Right cardiac atrium (tissue), 5 donors: ENCODE measurements around the gene PPP2R3B. TPM values are rescaled to one million over a fixed set of nuclear protein-coding genes. Genes with fewer than 3 reads are reported as not detected.
"Not testable (repeated sequence)": the region's sequence is repeated elsewhere in the genome, so short reads cannot be mapped to it uniquely, and the experiment has no call there.

ENCODE experiments used
- ATAC-seq, 2 donors: fragments of 200-7000 bp; cut with Tn5 transposase; one replicate each; pipeline versions ENCODE4 v1.8.0 to v1.9.1; 2020; ENCODE audit warnings: moderate library complexity in 2 of 2, mild to moderate bottlenecking in 1 of 2
- DNase-seq, 3 donors: peaks; one replicate each; pipeline ENCODE4 v3.0.0-alpha.2; 2020
- H3K27ac ChIP-seq: one replicate; pipeline ENCODE4 v1.5.1; 2013; ENCODE audit warnings: mild to moderate bottlenecking, low read length, control low read depth, moderate library complexity
- H3K27me3 ChIP-seq: one replicate; pipeline ENCODE4 v1.6.1; 2013; ENCODE audit not compliant: control insufficient read depth, insufficient read depth
- H3K4me1 ChIP-seq: one replicate; pipeline ENCODE4 v1.6.1; 2013; ENCODE audit warnings: low read length; ENCODE audit not compliant: control insufficient read depth, insufficient read depth
- H3K4me3 ChIP-seq: one replicate; pipeline ENCODE4 v1.5.1; 2013; ENCODE audit warnings: low read length, control low read depth
- H3K9me3 ChIP-seq: one replicate; pipeline ENCODE4 v1.6.1; 2013; ENCODE audit warnings: low read length; ENCODE audit not compliant: control insufficient read depth
- WGBS: extraction: QIAGEN DNeasy Blood & Tissue Kit; methylation state at CpG from one replicate; pipeline ENCODE4 v1.1.7; 2013; 5-methylcytosine and 5-hydroxymethylcytosine counted together
- intact Hi-C, 4 donors: fragments of 100-400 bp; cut with DNase I; formaldehyde crosslinking; loops; one replicate each; pipeline versions ENCODE4 v1.11.0 to v1.14.0; 2022 to 2023
- polyA plus RNA-seq: library from polyadenylated mRNA; stranded (reverse); fragments of 200-250 nt; gene quantifications from one replicate; pipeline ENCODE4 v1.2.3, GENCODE V29; 2013
- total RNA-seq, 4 donors: library from RNA; stranded (reverse); fragmentation: NEBNext Ultra II Directional; extraction: Animal tissue kit (Norgen Biotek cat#: 25700); gene quantifications; one replicate each; pipeline ENCODE4 v1.2.1, GENCODE V29; 2021
- donor health status: healthy with polysubstance abuse.
- donor health status: DM: no; HTN: yes; CAD: no.
- donor health status: DM: no; HTN: no; CAD: no.
- donor health status: DM: no; HTN: yes; CAD: no; lungs with severe emphysema.
- donor health status: DM: yes; HTN: yes; CAD: no.

The PPP2R3B gene
- total and polyA plus RNA-seq, 5 donors, result 101 to 163 (median 141) TPM

DNA sequence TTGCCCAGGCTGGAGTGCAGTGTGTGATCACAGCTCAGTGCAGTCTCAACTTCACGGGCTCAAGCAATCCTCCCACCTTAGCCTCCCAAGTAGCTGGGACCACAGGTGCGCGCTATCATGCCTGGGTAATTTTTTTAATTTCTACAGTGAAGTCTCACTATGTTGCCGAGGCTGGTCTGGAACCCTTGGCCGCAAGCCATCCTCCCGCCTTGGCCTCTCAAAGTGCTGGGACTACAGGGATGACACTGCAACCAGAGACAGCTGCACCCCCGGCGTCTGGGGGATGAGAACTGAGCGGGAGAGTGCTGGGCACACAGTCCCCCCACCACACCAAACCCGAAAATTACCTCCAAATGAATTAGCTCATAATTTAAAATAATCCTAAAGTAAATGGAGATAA lies 35.0 kb downstream of the PPP2R3B start:
- Histone ChIP-seq H3K4me3 (no peak overlapping the region), H3K9me3 (no peaks in the 10 kb centered on the region), H3K27ac (no peak overlapping the region), H3K27me3 (no peaks in the 10 kb centered on the region), H3K4me1 (no peaks in the 10 kb centered on the region)
- intact Hi-C loops, result no loop called here
- no peak for ATAC-seq
- WGBS, result 90% methylated on average over 10 of the region's 10 CpGs
- DNase-seq, result peak in 2 of 3 donors; percentile 9 to 24

DNA sequence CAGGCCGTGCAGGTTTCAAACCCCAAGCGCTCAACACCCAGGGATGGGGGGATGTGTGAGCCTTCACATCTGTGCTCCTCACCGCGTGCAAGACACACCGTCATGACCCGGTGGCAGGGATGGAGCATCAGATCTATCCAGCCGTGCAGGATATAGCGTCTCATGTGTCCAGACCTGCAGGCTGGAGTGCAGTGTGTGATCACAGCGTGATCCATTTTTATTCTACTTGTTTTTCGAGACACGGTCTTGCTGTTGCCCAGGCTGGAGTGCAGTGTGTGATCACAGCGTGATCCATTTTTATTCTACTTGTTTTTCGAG lies 35.4 kb downstream of the PPP2R3B start:
- H3K27me3 ChIP-seq, DNase-seq, intact Hi-C loops, H3K4me1 ChIP-seq, H3K4me3 ChIP-seq, ATAC-seq, H3K27ac ChIP-seq, H3K9me3 ChIP-seq: not testable (repeated sequence)
- WGBS, result 89% methylated on average over 11 of the region's 13 CpGs

DNA sequence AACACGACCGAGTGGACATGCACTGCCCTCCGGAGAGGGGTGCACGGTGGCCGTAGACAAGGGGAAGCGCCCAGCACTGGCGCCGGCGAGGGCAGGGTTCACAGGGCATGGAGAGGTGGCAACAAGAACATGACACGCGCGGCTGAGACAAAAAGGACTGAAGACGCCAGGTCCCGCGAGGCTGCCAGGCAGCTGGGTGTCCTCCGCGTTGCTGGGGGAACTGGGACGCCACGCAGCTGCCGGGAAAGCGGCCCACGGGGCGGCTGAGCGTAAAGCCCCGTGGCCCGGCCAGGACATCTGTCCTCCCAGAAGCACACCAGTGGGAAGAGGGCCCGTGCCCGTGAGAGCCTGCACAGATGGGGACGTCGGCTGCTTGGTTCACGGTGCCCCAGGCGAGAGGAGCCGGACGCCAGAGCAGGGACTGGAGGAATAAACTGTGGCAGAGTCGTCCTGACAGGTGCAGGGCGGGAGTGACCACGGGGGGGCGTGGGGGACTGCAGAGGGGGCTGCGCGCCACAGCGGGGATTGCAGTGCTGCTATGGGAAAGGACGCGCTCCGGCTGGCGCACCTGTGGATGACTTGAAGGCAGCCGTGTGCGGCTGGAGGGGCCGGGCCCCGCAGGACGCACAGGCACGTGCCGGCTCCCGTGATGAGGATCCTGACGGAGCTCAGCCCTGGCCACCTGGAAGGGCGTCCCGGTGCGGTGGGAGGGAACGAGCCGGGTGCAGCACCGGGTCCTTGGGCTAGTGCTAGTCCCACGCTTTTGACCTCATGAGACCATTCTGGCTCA lies 36.0 kb downstream of the PPP2R3B start:
- Histone ChIP-seq H3K4me3 (no peak overlapping the region), H3K27me3 (no peaks in the 10 kb centered on the region), H3K27ac (no peak overlapping the region), H3K9me3 (no peaks in the 10 kb centered on the region), H3K4me1 (no peaks in the 10 kb centered on the region)
- peak; percentile 29 to 43 for ATAC-seq
- WGBS, result 90% methylated on average over 61 of the region's 61 CpGs
- intact Hi-C loops, result no loop called here
- DNase-seq, result peak; percentile 26 to 81 (median 63)

DNA sequence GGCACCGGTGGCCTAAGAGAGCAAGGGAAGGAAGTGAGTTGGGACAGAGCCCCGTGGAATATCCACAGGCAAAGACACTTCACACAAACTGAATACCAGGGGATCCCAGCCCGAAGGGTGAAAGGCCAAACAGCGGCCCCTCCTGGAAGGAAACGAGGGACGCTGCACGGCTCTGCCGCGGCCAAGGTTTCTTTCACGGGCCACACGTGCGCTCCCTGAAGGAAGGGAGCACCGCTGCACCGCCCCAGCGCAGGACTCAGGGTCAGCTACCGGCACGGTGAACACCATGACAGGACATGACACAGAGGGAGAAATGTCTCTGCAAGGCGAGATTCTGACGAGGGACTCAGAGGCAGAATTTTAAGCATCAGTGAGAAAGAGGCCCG lies 36.6 kb downstream of the PPP2R3B start:
- H3K9me3 ChIP-seq, result no peaks in the 10 kb centered on the region
- H3K27ac ChIP-seq, result peak overlapping the region; percentile 23
- no peaks in the 10 kb centered on the region for H3K4me1 ChIP-seq
- no peak overlapping the region for H3K4me3 ChIP-seq
- DNase-seq (peak in 2 of 3 donors; percentile 7 to 58), ATAC-seq (peak; percentile 2 to 10)
- no peaks in the 10 kb centered on the region for H3K27me3 ChIP-seq
- intact Hi-C loops, result no loop called here
- WGBS, result 82% methylated on average over 20 of the region's 20 CpGs

DNA sequence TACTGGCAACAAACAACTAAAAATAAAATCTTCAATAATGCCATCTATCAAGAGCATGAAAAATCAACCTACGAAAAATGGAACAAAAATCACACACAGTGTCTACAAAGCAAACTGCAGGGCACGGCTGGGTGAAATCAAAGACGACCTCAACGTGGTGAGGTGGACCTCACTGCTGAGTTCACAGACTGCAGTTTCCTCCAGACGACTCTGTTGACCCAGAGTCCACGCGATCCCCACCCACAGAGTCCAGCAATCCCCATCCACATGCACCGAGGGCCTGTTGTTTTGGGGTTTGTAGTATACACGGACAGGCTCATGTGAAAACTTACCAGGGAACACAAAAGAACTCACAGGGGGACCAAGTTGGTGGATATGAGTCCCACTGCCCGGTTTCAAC lies 37.0 kb downstream of the PPP2R3B start:
- no peaks in the 10 kb centered on the region for H3K4me1 ChIP-seq
- intact Hi-C loops, result no loop called here
- WGBS, result 77% methylated on average over 10 of the region's 10 CpGs
- H3K4me3 ChIP-seq, result no peak overlapping the region
- DNase-seq, result no peak
- no peaks in the 10 kb centered on the region for H3K9me3 ChIP-seq
- no peak for ATAC-seq
- no peaks in the 10 kb centered on the region for H3K27me3 ChIP-seq
- H3K27ac ChIP-seq, result peak overlapping the region; percentile 23

DNA sequence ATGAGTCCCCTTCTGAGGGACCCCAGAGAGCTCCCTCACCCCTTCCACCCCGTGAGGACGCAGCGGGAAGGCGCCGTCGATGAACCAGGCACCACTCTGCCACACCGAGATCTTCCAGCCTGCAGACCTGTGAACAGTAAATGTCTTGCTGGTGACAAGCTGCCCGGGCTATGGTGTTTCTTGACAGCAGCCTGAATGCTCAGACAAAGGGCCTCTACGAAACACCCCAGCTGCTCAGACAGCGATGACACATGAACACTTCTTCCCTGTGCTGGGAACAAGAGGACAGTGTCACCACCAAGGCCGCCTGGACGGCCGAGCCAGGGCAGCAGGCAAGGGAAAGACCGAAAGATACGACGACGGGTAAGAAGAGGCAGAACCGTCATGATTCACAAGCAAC lies 37.5 kb downstream of the PPP2R3B start:
- intact Hi-C loops, result no loop called here
- Histone ChIP-seq H3K4me1 (no peaks in the 10 kb centered on the region), H3K9me3 (no peaks in the 10 kb centered on the region), H3K27me3 (no peaks in the 10 kb centered on the region), H3K27ac (peak overlapping the region; percentile 61), H3K4me3 (no peak overlapping the region)
- ATAC-seq (peak; percentile 37 to 49), DNase-seq (peak; percentile 13 to 69 (median 56))
- 51% methylated on average over 18 of the region's 18 CpGs for WGBS

DNA sequence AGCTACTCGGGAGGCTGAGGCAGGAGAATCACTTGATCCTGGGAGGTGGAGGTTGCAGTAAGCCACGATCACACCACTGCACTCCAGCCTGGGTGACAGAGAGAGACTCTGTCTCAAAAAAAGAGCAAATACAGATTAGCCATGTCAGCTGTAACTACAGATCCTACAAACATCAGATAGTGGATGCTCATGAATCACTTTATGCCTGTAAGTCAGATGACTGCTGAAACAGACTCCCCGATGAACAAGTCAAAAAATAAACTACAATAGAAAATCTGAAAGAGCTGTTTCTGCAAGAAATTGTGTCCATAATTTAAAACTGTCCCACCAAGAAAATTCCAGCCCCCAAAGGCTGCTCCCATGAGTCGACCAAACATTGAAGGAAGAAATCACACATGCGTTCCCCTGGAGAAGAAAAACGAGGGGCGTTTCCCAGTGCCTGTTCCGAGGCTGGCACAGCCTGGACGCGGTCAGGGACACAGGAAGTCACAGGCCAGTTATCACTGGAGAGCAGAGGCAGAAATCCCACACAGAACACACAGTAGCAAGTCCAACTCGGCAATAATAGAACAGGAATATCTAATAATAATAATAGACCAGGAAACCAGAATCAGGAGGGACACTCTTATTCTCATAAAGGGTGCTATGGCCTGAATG lies 38.1 kb downstream of the PPP2R3B start:
- ATAC-seq (peak; percentile 28 to 44), DNase-seq (peak in 1 of 3 donors; percentile 36)
- Histone ChIP-seq H3K27ac (peak overlapping the region; percentile 61), H3K27me3 (no peaks in the 10 kb centered on the region), H3K4me3 (no peak overlapping the region), H3K4me1 (no peaks in the 10 kb centered on the region), H3K9me3 (no peaks in the 10 kb centered on the region)
- intact Hi-C loops, result no loop called here
- 36% methylated on average over 11 of the region's 11 CpGs for WGBS

DNA sequence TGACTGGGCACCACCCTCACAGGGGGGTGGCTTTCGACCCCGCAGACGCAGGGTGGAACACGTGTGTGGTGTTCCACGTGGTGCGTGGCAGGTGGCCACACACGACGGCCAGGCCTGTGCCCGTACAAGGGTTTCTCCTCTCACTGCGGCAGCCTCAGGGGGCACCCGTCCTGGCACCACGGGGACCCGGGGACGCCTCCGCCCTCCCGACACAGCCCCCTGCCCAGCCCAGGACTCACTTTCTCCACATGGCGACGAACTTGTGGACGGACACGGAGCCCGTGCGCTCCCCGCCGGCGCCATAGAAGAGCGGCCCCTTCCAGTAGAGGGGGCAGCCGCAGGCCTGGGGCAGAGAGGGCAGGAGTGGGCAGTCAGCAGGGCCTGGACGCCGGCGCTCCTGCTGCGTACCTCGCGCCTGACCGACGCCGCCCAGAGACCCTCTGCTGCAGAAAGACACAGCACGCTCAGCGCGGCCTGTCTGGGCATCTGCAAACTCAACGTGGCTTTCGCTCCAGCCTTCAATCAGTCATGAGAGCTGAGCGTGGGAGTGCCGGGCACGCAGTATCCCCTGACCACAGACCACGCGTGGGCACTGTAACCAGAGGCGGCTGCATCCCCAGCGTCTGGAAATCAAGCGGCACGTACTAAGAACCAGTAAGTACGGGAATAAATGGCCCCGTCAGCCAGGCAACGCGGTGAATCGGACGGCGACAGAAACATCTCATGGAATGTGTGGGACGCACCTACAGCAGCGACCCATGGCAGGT lies 39.2 kb downstream of the PPP2R3B start:
- DNase-seq (peak; percentile 12 to 60 (median 56)), ATAC-seq (no peak)
- Histone ChIP-seq H3K27ac (no peak overlapping the region), H3K4me1 (no peaks in the 10 kb centered on the region), H3K4me3 (no peak overlapping the region), H3K27me3 (no peaks in the 10 kb centered on the region), H3K9me3 (no peaks in the 10 kb centered on the region)
- 95% methylated on average over 59 of the region's 59 CpGs for WGBS
- intact Hi-C loops, result no loop called here

DNA sequence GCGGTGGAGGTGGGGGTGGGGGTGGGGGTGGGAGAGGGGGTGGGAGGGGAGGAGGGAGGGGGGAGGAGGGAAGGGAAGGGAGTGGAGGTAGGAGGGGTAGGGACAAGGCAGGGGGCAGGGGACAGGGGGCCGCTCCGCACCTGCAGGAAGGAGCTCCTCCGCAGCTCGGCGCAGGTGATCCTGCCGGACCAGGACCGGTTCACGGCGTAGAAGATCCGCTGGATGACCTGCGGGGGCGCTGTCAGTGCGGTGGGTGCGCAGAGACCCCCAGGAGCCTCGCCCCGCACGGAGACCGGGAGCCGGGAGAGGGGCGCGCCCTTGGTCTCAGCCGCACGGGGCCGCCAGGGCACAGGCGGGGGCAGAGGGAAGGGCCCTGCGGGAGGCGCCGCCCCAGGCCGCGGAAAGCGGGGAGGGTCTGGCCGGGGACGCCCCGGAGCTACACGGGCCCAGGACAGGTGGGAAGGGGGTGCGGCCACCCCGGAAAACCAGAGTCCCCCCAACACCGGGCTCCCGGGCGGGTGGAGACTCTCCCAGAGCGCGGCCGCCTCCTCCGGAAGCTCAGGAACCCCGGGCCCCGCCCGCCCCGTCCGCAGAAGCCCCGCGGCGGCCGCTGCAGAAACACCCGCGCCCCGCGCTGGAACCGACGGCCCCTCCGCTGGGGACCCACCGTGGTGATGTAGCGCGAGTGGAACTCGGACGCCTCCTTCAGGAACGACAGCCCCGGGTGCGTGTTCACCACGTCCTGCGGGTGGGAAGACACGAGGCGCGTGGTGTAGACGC lies 40.5 kb downstream of the PPP2R3B start:
- ATAC-seq, result no peak
- Histone ChIP-seq H3K4me1 (no peaks in the 10 kb centered on the region), H3K9me3 (no peaks in the 10 kb centered on the region), H3K27ac (no peak overlapping the region), H3K4me3 (no peak overlapping the region), H3K27me3 (no peaks in the 10 kb centered on the region)
- WGBS, result 96% methylated on average over 75 of the region's 75 CpGs
- intact Hi-C loops, result no loop called here
- peak; percentile 15 to 66 (median 51) for DNase-seq

DNA sequence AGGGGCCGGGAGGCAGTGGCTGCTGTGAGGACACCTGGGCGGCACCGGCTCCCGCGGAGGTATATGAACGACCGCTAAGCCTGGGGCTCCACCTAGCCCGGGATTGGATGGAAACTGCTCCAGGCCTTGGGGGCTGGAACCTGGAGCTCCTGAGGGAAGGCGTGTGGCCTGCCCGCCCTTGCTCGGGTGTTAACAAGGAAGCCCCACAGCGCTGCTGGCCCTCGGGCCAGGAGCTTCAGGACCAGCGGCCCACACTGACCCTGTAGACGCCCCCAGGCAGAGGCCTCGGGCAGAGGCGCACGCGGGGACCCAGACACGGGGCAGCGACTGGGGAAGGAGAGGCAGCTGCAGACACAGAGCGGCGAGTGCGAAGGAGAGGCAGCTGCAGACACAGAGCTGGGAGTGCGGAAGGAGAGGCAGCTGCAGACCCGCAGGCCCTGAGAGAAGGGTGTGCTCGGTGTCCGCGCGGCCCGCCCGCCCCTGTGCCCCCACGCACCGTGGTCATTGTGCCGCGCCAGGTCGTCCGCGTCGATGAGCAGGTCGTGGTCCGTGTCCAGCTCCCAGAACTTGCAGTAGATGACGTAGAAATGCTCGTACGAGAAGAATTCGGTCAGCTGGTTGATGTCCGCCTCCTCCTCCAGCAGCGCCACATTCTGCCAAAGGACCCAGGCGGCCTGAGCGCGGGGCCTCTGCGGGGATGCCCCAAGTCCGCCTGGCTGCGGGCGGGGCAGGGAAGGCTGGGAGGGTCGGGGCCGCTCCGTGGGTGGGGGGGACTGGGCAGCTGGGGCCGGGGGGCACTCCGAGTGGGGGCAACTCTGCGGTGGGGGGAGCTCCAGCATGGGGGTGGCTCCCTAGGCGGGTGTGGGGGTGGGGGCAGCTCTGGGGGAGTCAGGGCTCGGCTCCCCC lies 41.4 kb downstream of the PPP2R3B start:
- WGBS, result 95% methylated on average over 63 of the region's 63 CpGs
- Histone ChIP-seq H3K4me3 (no peak overlapping the region), H3K27me3 (no peaks in the 10 kb centered on the region), H3K4me1 (no peaks in the 10 kb centered on the region), H3K9me3 (no peaks in the 10 kb centered on the region), H3K27ac (no peak overlapping the region)
- DNase-seq (peak; percentile 8 to 43 (median 41)), ATAC-seq (no peak)
- intact Hi-C loops, result no loop called here
